Neural crest cell (in vitro differentiated cells): Measurements from ENCODE around the gene WNT2B. TPM values are rescaled to one million over a fixed set of nuclear protein-coding genes. Genes with fewer than 3 reads are reported as not detected.
A peak's percentile ranks its signal among the peaks of the same experiment; 100 is the strongest.

Experiments used
- DNase-seq: peaks from one replicate; pipeline ENCODE4 v3.0.0; 2021; ENCODE audit warnings: low read depth, mixed read lengths, low spot score
- H3K27ac Mint-ChIP-seq: one replicate; pipeline ENCODE4 v1.8.0; 2021; ENCODE audit warnings: mild to moderate bottlenecking, mixed read lengths; ENCODE audit not compliant: unreplicated experiment
- H3K27me3 Mint-ChIP-seq: 2 replicates; pipeline ENCODE4 v1.8.0; 2021; ENCODE audit warnings: low read depth, mild to moderate bottlenecking, mixed read lengths
- H3K36me3 Mint-ChIP-seq: 2 replicates; pipeline ENCODE4 v1.8.0; 2021; ENCODE audit warnings: low read depth, mild to moderate bottlenecking, mixed read lengths
- H3K4me1 Mint-ChIP-seq: 2 replicates; pipeline ENCODE4 v1.8.0; 2021; ENCODE audit warnings: mixed read lengths
- H3K4me3 Mint-ChIP-seq: one replicate; pipeline ENCODE4 v1.8.0; 2021; ENCODE audit warnings: mild to moderate bottlenecking, mixed read lengths
- H3K9me3 Mint-ChIP-seq: 2 replicates; pipeline ENCODE4 v1.8.0; 2021; ENCODE audit warnings: mixed read lengths
- CTCF ChIP-seq: fragments of 200-600 bp; sonication (generic); conservative IDR thresholded peaks from 2 replicates; pipeline ENCODE4 v1.5.0; 2021; ENCODE audit warnings: antibody characterized with exemption, mild to moderate bottlenecking
- total RNA-seq: library from RNA; stranded (reverse); gene quantifications from 2 replicates; pipeline ENCODE4 v1.2.1, GENCODE V29; 2021

The WNT2B gene
- total RNA-seq, 1 donor from 2014 or later: 1.3 TPM

- H3K9me3 Mint-ChIP-seq: no peaks in the 10 kb centered on the region
- H3K4me1 Mint-ChIP-seq: peaks cover 11% of the 10 kb centered on the region
- H3K4me3 Mint-ChIP-seq: no peak overlapping the region
- TF ChIP-seq CTCF: no peak
- no peaks in the 10 kb centered on the region for H3K36me3 Mint-ChIP-seq
- DNase-seq: no peak
- H3K27ac Mint-ChIP-seq: no peak overlapping the region
- H3K27me3 Mint-ChIP-seq: peaks cover 91% of the 10 kb centered on the region
Observed at GRCh38 chr1:112505878-112506277, 2.9 kb upstream of the WNT2B start.

GRCh38 chr1:112506306-112506705 lies 2.5 kb upstream of the WNT2B start:
- Mint-ChIP-seq H3K4me1 (peaks cover 11% of the 10 kb centered on the region), H3K4me3 (no peak overlapping the region), H3K27ac (no peak overlapping the region), H3K36me3 (no peaks in the 10 kb centered on the region), H3K9me3 (no peaks in the 10 kb centered on the region), H3K27me3 (peaks cover 91% of the 10 kb centered on the region)
- DNase-seq: no peak
- TF ChIP-seq CTCF: no peak

GRCh38 chr1:112506731-112507130 lies 2.0 kb upstream of the WNT2B start:
- no peak for DNase-seq
- H3K4me3 Mint-ChIP-seq: no peak overlapping the region
- no peak for TF ChIP-seq CTCF
- H3K27me3 Mint-ChIP-seq: peaks cover 91% of the 10 kb centered on the region
- peaks cover 7% of the 10 kb centered on the region for H3K4me1 Mint-ChIP-seq
- H3K27ac Mint-ChIP-seq: no peak overlapping the region
- H3K9me3 Mint-ChIP-seq: no peaks in the 10 kb centered on the region
- no peaks in the 10 kb centered on the region for H3K36me3 Mint-ChIP-seq

GRCh38 chr1:112507336-112507735 lies 1.4 kb upstream of the WNT2B start:
- DNase-seq: no peak
- no peaks in the 10 kb centered on the region for H3K36me3 Mint-ChIP-seq
- H3K27me3 Mint-ChIP-seq: peaks cover 93% of the 10 kb centered on the region
- no peak for TF ChIP-seq CTCF
- H3K4me1 Mint-ChIP-seq: peaks cover 5% of the 10 kb centered on the region
- H3K4me3 Mint-ChIP-seq: no peak overlapping the region
- H3K27ac Mint-ChIP-seq: no peak overlapping the region
- no peaks in the 10 kb centered on the region for H3K9me3 Mint-ChIP-seq

- H3K4me3 Mint-ChIP-seq: peak overlapping the region; percentile 58
- peaks cover 92% of the 10 kb centered on the region for H3K27me3 Mint-ChIP-seq
- DNase-seq: no peak
- H3K9me3 Mint-ChIP-seq: no peaks in the 10 kb centered on the region
- no peak overlapping the region for H3K27ac Mint-ChIP-seq
- TF ChIP-seq CTCF: no peak
- H3K4me1 Mint-ChIP-seq: no peaks in the 10 kb centered on the region
- H3K36me3 Mint-ChIP-seq: no peaks in the 10 kb centered on the region
Observed at GRCh38 chr1:112507921-112508277, 866 bp upstream of the WNT2B start.
